Astrocyte (in vitro differentiated cells and primary cell): ENCODE data around the gene THBS3. TPM values are rescaled to one million over a fixed set of nuclear protein-coding genes. Genes with fewer than 3 reads are reported as not detected.

Source experiments
- DNase-seq: peaks from one replicate; pipeline ENCODE4 v3.0.0-alpha.2; 2010; ENCODE audit warnings: low read depth
- FAIRE-seq: peaks from 2 replicates; lab custom pipeline; 2011; peaks lifted over from hg19 to GRCh38; lab: Jason Lieb, UNC
- H2AFZ ChIP-seq: 2 replicates; pipeline ENCODE4 v1.6.0; 2012; ENCODE audit warnings: low read depth, low read length, inconsistent platforms
- H3K27ac ChIP-seq: 2 replicates; pipeline ENCODE4 v1.5.1; 2011; ENCODE audit warnings: low read depth, low read length, inconsistent platforms
- H3K27me3 ChIP-seq: 2 replicates; pipeline ENCODE4 v1.6.0; 2011; ENCODE audit warnings: low read length, inconsistent platforms; ENCODE audit not compliant: insufficient read depth
- H3K36me3 ChIP-seq: 2 replicates; pipeline ENCODE4 v1.5.1; 2011; ENCODE audit warnings: low read length, inconsistent platforms; ENCODE audit not compliant: insufficient read depth
- H3K4me1 ChIP-seq: 2 replicates; pipeline ENCODE4 v1.5.1; 2011; ENCODE audit warnings: low read length, inconsistent platforms; ENCODE audit not compliant: insufficient read depth
- H3K4me2 ChIP-seq: 2 replicates; pipeline ENCODE4 v1.6.0; 2012; ENCODE audit warnings: low read length, inconsistent platforms
- H3K4me3 ChIP-seq: 2 replicates; pipeline ENCODE4 v1.5.1; 2011; ENCODE audit warnings: low read depth, mild to moderate bottlenecking, low read length, inconsistent platforms; ENCODE audit not compliant: insufficient read depth
- H3K79me2 ChIP-seq: 2 replicates; pipeline ENCODE4 v1.6.0; 2012; ENCODE audit warnings: mild to moderate bottlenecking, low read length, inconsistent platforms; ENCODE audit not compliant: insufficient read depth
- H3K9ac ChIP-seq: 2 replicates; pipeline ENCODE4 v1.6.0; 2012; ENCODE audit warnings: mild to moderate bottlenecking, low read length, inconsistent platforms
- H3K9me3 ChIP-seq: 2 replicates; pipeline ENCODE4 v1.5.1; 2012; ENCODE audit warnings: low read depth, mild to moderate bottlenecking, low read length, inconsistent platforms; ENCODE audit not compliant: insufficient read depth
- H4K20me1 ChIP-seq: 2 replicates; pipeline ENCODE4 v1.6.0; 2012; ENCODE audit warnings: low read length, inconsistent platforms; ENCODE audit not compliant: insufficient read depth
- H3K27ac Mint-ChIP-seq: one replicate; pipeline ENCODE4 v1.8.0; 2021; ENCODE audit warnings: mild to moderate bottlenecking, mixed read lengths; ENCODE audit not compliant: unreplicated experiment
- H3K27me3 Mint-ChIP-seq: one replicate; pipeline ENCODE4 v1.8.0; 2021; ENCODE audit warnings: low read depth, mixed read lengths; ENCODE audit not compliant: unreplicated experiment
- H3K36me3 Mint-ChIP-seq: one replicate; pipeline ENCODE4 v1.8.0; 2021; ENCODE audit warnings: low read depth, mixed read lengths; ENCODE audit not compliant: unreplicated experiment
- H3K4me1 Mint-ChIP-seq: one replicate; pipeline ENCODE4 v1.8.0; 2021; ENCODE audit warnings: low read depth, mixed read lengths; ENCODE audit not compliant: unreplicated experiment
- H3K4me3 Mint-ChIP-seq: one replicate; pipeline ENCODE4 v1.8.0; 2021; ENCODE audit warnings: mild to moderate bottlenecking, moderate library complexity, mixed read lengths; ENCODE audit not compliant: unreplicated experiment
- H3K9me3 Mint-ChIP-seq: one replicate; pipeline ENCODE4 v1.8.0; 2021; ENCODE audit warnings: mild to moderate bottlenecking, mixed read lengths; ENCODE audit not compliant: unreplicated experiment
- EZH2 ChIP-seq: IDR thresholded peaks from 2 replicates; pipeline ENCODE4 v1.6.1; 2012; ENCODE audit warnings: mild to moderate bottlenecking, low read length, inconsistent platforms; ENCODE audit not compliant: insufficient read depth
- total RNA-seq: library from RNA; stranded (reverse); gene quantifications from 2 replicates; pipeline ENCODE4 v1.2.1, GENCODE V29; 2021
- TF ChIP-seq, protein P1 (sequence below): IDR thresholded peaks from 2 replicates; pipeline ENCODE4 v1.5.1; 2011; ENCODE audit warnings: low read depth, mild to moderate bottlenecking, inconsistent platforms, low read length, moderate library complexity; ENCODE audit not compliant: insufficient read depth

The THBS3 gene
- total RNA-seq, 1 donor from 2014 or later, result 153 TPM

GRCh38 chr1:155175927-155176371 lies 31.7 kb downstream of the THBS3 start:
- Mint-ChIP-seq H3K27me3 (no peaks in the 10 kb centered on the region), H3K9me3 (no peaks in the 10 kb centered on the region), H3K4me1 (peaks cover 22% of the 10 kb centered on the region), H3K36me3 (peaks cover 6% of the 10 kb centered on the region), H3K4me3 (no peak overlapping the region), H3K27ac (no peak overlapping the region)
- Histone ChIP-seq H3K9me3 (no peaks in the 10 kb centered on the region), H3K4me2 (no peak overlapping the region), H3K4me1 (peaks cover 22% of the 10 kb centered on the region), H3K36me3 (peaks cover 2% of the 10 kb centered on the region), H3K4me3 (no peak overlapping the region), H2AFZ (no peak overlapping the region), H3K79me2 (peaks cover 33% of the 10 kb centered on the region), H3K27me3 (no peaks in the 10 kb centered on the region), H4K20me1 (peaks cover 16% of the 10 kb centered on the region), H3K27ac (no peak overlapping the region), H3K9ac (no peak overlapping the region)
- DNase-seq (no peak), FAIRE-seq (no peak)
- no peak for TF ChIP-seq EZH2
- TF ChIP-seq, protein P1, sequence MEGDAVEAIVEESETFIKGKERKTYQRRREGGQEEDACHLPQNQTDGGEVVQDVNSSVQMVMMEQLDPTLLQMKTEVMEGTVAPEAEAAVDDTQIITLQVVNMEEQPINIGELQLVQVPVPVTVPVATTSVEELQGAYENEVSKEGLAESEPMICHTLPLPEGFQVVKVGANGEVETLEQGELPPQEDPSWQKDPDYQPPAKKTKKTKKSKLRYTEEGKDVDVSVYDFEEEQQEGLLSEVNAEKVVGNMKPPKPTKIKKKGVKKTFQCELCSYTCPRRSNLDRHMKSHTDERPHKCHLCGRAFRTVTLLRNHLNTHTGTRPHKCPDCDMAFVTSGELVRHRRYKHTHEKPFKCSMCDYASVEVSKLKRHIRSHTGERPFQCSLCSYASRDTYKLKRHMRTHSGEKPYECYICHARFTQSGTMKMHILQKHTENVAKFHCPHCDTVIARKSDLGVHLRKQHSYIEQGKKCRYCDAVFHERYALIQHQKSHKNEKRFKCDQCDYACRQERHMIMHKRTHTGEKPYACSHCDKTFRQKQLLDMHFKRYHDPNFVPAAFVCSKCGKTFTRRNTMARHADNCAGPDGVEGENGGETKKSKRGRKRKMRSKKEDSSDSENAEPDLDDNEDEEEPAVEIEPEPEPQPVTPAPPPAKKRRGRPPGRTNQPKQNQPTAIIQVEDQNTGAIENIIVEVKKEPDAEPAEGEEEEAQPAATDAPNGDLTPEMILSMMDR, result no peak

GRCh38 chr1:155175281-155175926 lies 32.3 kb downstream of the THBS3 start:
- Mint-ChIP-seq H3K27ac (no peak overlapping the region), H3K27me3 (no peaks in the 10 kb centered on the region), H3K4me1 (peaks cover 22% of the 10 kb centered on the region), H3K9me3 (no peaks in the 10 kb centered on the region), H3K4me3 (peak overlapping the region; percentile 97), H3K36me3 (peaks cover 6% of the 10 kb centered on the region)
- Histone ChIP-seq H3K36me3 (peaks cover 4% of the 10 kb centered on the region), H3K4me1 (peaks cover 22% of the 10 kb centered on the region), H3K27ac (no peak overlapping the region), H3K9me3 (no peaks in the 10 kb centered on the region), H4K20me1 (peaks cover 16% of the 10 kb centered on the region), H3K27me3 (no peaks in the 10 kb centered on the region), H3K9ac (peak overlapping the region; percentile 96), H3K79me2 (peaks cover 34% of the 10 kb centered on the region), H3K4me2 (peak overlapping the region; percentile 92), H3K4me3 (peak overlapping the region; percentile 84), H2AFZ (no peak overlapping the region)
- TF ChIP-seq, protein P1, result no peak
- no peak for TF ChIP-seq EZH2
- DNase-seq, result no peak
- no peak for FAIRE-seq
